ENCODE data around the gene CRYBG1.
"Not testable (repeated sequence)": the region's sequence is repeated elsewhere in the genome, so short reads cannot be mapped to it uniquely, and the experiment has no call there.

The CRYBG1 gene

DNA sequence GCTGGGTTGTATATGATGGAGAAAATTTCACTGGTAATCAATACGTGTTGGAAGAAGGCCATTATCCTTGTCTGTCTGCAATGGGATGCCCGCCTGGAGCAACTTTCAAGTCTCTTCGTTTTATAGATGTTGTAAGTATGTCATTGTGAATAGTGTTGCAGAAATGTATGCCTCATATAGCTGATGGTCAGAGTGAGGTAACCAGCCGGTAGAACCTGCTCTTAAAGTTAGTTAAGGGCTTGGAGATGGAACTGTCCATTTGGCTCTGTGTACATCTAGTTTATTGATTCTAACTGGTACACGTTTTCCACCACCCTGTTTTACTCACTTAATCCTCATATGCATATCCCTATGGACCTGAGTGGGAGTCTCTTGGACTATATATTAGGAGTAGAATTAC lies 195.2 kb downstream of the CRYBG1 start:
- no peak for DNase-seq (ENCODE audit: low spot score)
- no peak for TF ChIP-seq CTCF (IDR thresholded peaks at IDR 0.05; ENCODE audit: borderline replicate concordance, control extremely low read depth, extremely low read depth, insufficient read depth, missing control alignments)
- in situ Hi-C loops (cut with MboI; ENCODE audit: low sequenced_read_pairs, unreplicated experiment) = loop anchor here (25.0 kb wide), 1 partner anchor 432 kb away; no protein-coding TSS in a partner anchor

- DNase-seq (ENCODE audit: low spot score) = no peak
- TF ChIP-seq CTCF (IDR thresholded peaks at IDR 0.05; ENCODE audit: borderline replicate concordance, control extremely low read depth, extremely low read depth, insufficient read depth, missing control alignments) = peak; percentile 16
- in situ Hi-C loops (cut with MboI; ENCODE audit: low sequenced_read_pairs, unreplicated experiment) = loop anchor here (25.0 kb wide), 1 partner anchor 431 kb away; no protein-coding TSS in a partner anchor
These were observed 195.9 kb downstream of the CRYBG1 start for GRCh38 chr6:106556368-106556960.

GRCh38 chr6:106557837-106558236 lies 197.3 kb downstream of the CRYBG1 start:
- in situ Hi-C loops (cut with MboI; ENCODE audit: low sequenced_read_pairs, unreplicated experiment) = loop anchor here (25.0 kb wide), 1 partner anchor 429 kb away; no protein-coding TSS in a partner anchor
- no peak for TF ChIP-seq CTCF (IDR thresholded peaks at IDR 0.05; ENCODE audit: borderline replicate concordance, control extremely low read depth, extremely low read depth, insufficient read depth, missing control alignments)

DNA sequence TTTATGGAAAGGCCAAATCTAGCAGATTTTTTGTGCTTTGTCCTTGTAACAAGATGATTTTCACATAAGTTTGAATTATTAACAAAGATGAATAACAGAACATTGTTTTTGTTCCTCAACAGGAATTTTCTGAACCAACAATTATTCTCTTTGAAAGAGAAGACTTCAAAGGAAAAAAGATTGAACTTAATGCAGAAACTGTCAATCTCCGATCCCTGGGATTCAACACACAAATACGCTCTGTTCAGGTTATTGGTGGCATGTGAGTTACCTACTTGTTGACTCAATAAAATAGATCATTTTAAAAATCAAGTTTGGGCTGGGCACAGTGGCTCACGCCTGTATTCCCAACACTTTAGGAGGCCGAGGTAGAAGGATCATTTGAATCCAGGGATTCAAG lies 197.8 kb downstream of the CRYBG1 start:
- no peak for DNase-seq (ENCODE audit: low spot score)
- TF ChIP-seq CTCF (IDR thresholded peaks at IDR 0.05; ENCODE audit: borderline replicate concordance, control extremely low read depth, extremely low read depth, insufficient read depth, missing control alignments) = no peak
- in situ Hi-C loops (cut with MboI; ENCODE audit: low sequenced_read_pairs, unreplicated experiment) = loop anchor here (25.0 kb wide), 1 partner anchor 429 kb away; no protein-coding TSS in a partner anchor

More at GRCh38 chr6:106557837-106558236, 197.3 kb downstream of the CRYBG1 start:
- DNase-seq (ENCODE audit: low spot score) = no peak

DNA sequence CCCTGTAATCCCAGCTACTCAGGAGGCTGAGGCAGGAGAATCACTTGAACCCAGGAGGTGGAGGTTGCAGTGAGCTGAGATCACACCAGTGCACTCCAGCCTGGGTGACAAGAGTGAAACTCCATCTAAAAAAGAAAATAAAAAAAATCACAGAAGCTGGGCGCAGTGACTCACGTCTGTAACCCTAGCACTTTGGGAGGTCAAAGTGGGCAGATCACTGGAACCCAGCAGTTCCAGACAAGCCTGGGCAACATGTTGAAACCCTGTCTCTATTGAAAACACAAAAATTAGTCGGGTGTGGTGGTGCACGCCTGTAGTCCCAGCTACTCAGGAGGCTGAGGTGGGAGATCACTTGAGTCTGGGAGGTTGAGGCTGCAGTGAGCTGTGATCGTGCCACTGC lies 199.1 kb downstream of the CRYBG1 start:
- not testable (repeated sequence) for DNase-seq (ENCODE audit: low spot score)
- in situ Hi-C loops (cut with MboI; ENCODE audit: low sequenced_read_pairs, unreplicated experiment) = loop anchor here (25.0 kb wide), 1 partner anchor 428 kb away; no protein-coding TSS in a partner anchor

GRCh38 chr6:106560996-106561685 lies 200.6 kb downstream of the CRYBG1 start:
- TF ChIP-seq CTCF (IDR thresholded peaks at IDR 0.05; ENCODE audit: borderline replicate concordance, control extremely low read depth, extremely low read depth, insufficient read depth, missing control alignments) = no peak
- no peak for DNase-seq (ENCODE audit: low spot score)
- in situ Hi-C loops (cut with MboI; ENCODE audit: low sequenced_read_pairs, unreplicated experiment) = loop anchor here (25.0 kb wide), 1 partner anchor 426 kb away; no protein-coding TSS in a partner anchor

Measured in GM13976 (cell line).